ENCODE measurements around the gene DLGAP1. TPM values are rescaled to one million over a fixed set of nuclear protein-coding genes. Genes with fewer than 3 reads are reported as not detected.

DLGAP1 gene
- total and polyA plus RNA-seq, 4 donors: 0.06 to 1.2 (median 0.17) TPM; not detected in 1

GRCh38 chr18:3499501-3499900 is 955.6 kb downstream of the DLGAP1 start:
- 29% methylated on average over 10 of the region's 10 CpGs for WGBS
- TF ChIP-seq SP1 (IDR thresholded peaks at IDR 0.05) (no peak), ATF3 (IDR thresholded peaks at IDR 0.05) (no peak), RAD21 (IDR thresholded peaks at IDR 0.05) (no peak), NR2F2 (IDR thresholded peaks at IDR 0.05) (no peak), HNF4A (conservative IDR thresholded peaks at IDR 0.05) (no peak), YY1 (IDR thresholded peaks at IDR 0.05) (no peak), EGR1 (IDR thresholded peaks at IDR 0.05; ENCODE audit: low read depth in 2 of 2) (no peak), MAX (IDR thresholded peaks at IDR 0.05) (no peak), HNF4G (IDR thresholded peaks at IDR 0.05) (no peak), FOXA2 (IDR thresholded peaks at IDR 0.05) (no peak), JUND (IDR thresholded peaks at IDR 0.05) (no peak), REST (IDR thresholded peaks at IDR 0.05) (no peak), FOXA1 (IDR thresholded peaks at IDR 0.05) (no peak), CTCF (IDR thresholded peaks at IDR 0.05; ENCODE audit: low read depth, low read length, missing input control) (no peak)
- H3K9ac ChIP-seq (ENCODE audit: low read depth in 1 of 2, low read length in 2 of 2): no peak overlapping the region
- H3K9me3 ChIP-seq (ENCODE audit: control insufficient read depth in 4 of 4, low read length in 3 of 4): no peaks in the 10 kb centered on the region
- H3K4me3 ChIP-seq (ENCODE audit: low read depth in 1 of 3, low read length in 3 of 3): peak overlapping the region in 2 of 3 donors; percentile 37 to 63
- H3K4me1 ChIP-seq (ENCODE audit: control insufficient read depth in 4 of 4, insufficient read depth in 4 of 4, low read length in 3 of 4): peaks cover 4 to 10% (median 9%) of the 10 kb centered on the region in 4 donors
- DNase-seq (ENCODE audit: low spot score): no peak
- H3K27me3 ChIP-seq (ENCODE audit: control insufficient read depth in 4 of 4, insufficient read depth in 4 of 4, low read length in 3 of 4): no peaks in the 10 kb centered on the region
- H3K27ac ChIP-seq (ENCODE audit: low read depth in 1 of 2, low read length in 2 of 2): no peak overlapping the region
- H3K36me3 ChIP-seq (ENCODE audit: control insufficient read depth in 4 of 4, insufficient read depth in 3 of 4, low read depth in 1 of 4, low read length in 3 of 4): no peaks in the 10 kb centered on the region

GRCh38 chr18:3498698-3499471 is 956.2 kb downstream of the DLGAP1 start:
- H3K27me3 ChIP-seq (ENCODE audit: control insufficient read depth in 4 of 4, insufficient read depth in 4 of 4, low read length in 3 of 4): no peaks in the 10 kb centered on the region
- H3K9me3 ChIP-seq (ENCODE audit: control insufficient read depth in 4 of 4, low read length in 3 of 4): no peaks in the 10 kb centered on the region
- TF ChIP-seq YY1 (IDR thresholded peaks at IDR 0.05) (no peak), ATF3 (IDR thresholded peaks at IDR 0.05) (no peak), EGR1 (IDR thresholded peaks at IDR 0.05; ENCODE audit: low read depth in 2 of 2) (no peak), CTCF (IDR thresholded peaks at IDR 0.05; ENCODE audit: low read depth, low read length, missing input control) (no peak), RAD21 (IDR thresholded peaks at IDR 0.05) (no peak), JUND (IDR thresholded peaks at IDR 0.05) (no peak), SP1 (IDR thresholded peaks at IDR 0.05) (no peak), REST (IDR thresholded peaks at IDR 0.05) (no peak), FOXA2 (IDR thresholded peaks at IDR 0.05) (no peak), ZBTB33 (IDR thresholded peaks at IDR 0.05) (no peak)
- no peak for DNase-seq (ENCODE audit: low spot score)
- WGBS: 20% methylated on average over 58 of the region's 58 CpGs
- peaks cover 6 to 17% (median 9%) of the 10 kb centered on the region in 4 donors for H3K4me1 ChIP-seq (ENCODE audit: control insufficient read depth in 4 of 4, insufficient read depth in 4 of 4, low read length in 3 of 4)
- no peak overlapping the region for H3K9ac ChIP-seq (ENCODE audit: low read depth in 1 of 2, low read length in 2 of 2)
- H3K4me3 ChIP-seq (ENCODE audit: low read depth in 1 of 3, low read length in 3 of 3): peak overlapping the region; percentile 24 to 63 (median 37)
- H3K27ac ChIP-seq (ENCODE audit: low read depth in 1 of 2, low read length in 2 of 2): no peak overlapping the region
- no peaks in the 10 kb centered on the region for H3K36me3 ChIP-seq (ENCODE audit: control insufficient read depth in 4 of 4, insufficient read depth in 3 of 4, low read depth in 1 of 4, low read length in 3 of 4)

Measured in liver (tissue), 9 donors.